Endothelial cell of umbilical vein (primary cell): ENCODE measurements around the gene NRBP1. TPM values are rescaled to one million over a fixed set of nuclear protein-coding genes. Genes with fewer than 3 reads are reported as not detected.

Source experiments
- BruUV-seq: library from RNA; stranded (reverse); fragments of 400-500 nt; replicated peaks from 2 replicates; lab custom pipeline; 2021; lab: Mats Ljungman, UMichigan
- CTCF ChIA-PET: fragments of 300-600, 350-600 bp; sonication (Branson Sonifier 250); formaldehyde crosslinking; loops from one replicate; lab custom pipeline; 2021; ENCODE audit warnings: antibody characterized with exemption, inconsistent platforms; lab: Charles Lee
- POLR2A ChIA-PET: fragments of 300-600, 350-600 bp; sonication (Branson Sonifier 250); formaldehyde crosslinking; loops from one replicate; lab custom pipeline; 2021; ENCODE audit warnings: antibody characterized with exemption, inconsistent platforms; lab: Charles Lee
- DNase-seq: peaks from one replicate; pipeline ENCODE4 v3.0.0-alpha.2; 2011; ENCODE audit warnings: low read depth, low spot score
- FAIRE-seq: peaks from 2 replicates; lab custom pipeline; 2011; peaks lifted over from hg19 to GRCh38; lab: Jason Lieb, UNC
- H2AFZ ChIP-seq: 2 replicates; pipeline ENCODE4 v1.6.0; 2012; ENCODE audit warnings: low read depth, low read length, control low read depth, inconsistent platforms
- H3K27ac ChIP-seq: 2 replicates; pipeline ENCODE4 v1.5.1; 2011; ENCODE audit warnings: low read depth, mild to moderate bottlenecking, control low read depth, low read length, moderate library complexity; ENCODE audit not compliant: insufficient read depth
- H3K27me3 ChIP-seq, 2 experiments: 2 replicates each; pipeline versions ENCODE4 v1.6.0 to v1.6.1; 2011; ENCODE audit warnings: low read length in 2 of 2, mixed read lengths in 1 of 2; ENCODE audit not compliant: control insufficient read depth in 2 of 2, insufficient read depth in 2 of 2
- H3K36me3 ChIP-seq, 2 experiments: 2 replicates in 1 of 2; 3 replicates in 1 of 2; pipeline ENCODE4 v1.5.1; 2011; ENCODE audit warnings: low read length in 2 of 2, mild to moderate bottlenecking in 1 of 2, moderate library complexity in 1 of 2; ENCODE audit not compliant: control insufficient read depth in 2 of 2, insufficient read depth in 2 of 2; ENCODE audit errors: extremely low read depth in 1 of 2
- H3K4me1 ChIP-seq: 3 replicates; pipeline ENCODE4 v1.5.1; 2011; ENCODE audit warnings: mild to moderate bottlenecking, low read length; ENCODE audit not compliant: control insufficient read depth, insufficient read depth; ENCODE audit errors: extremely low read depth
- H3K4me2 ChIP-seq: 2 replicates; pipeline ENCODE4 v1.6.1; 2011; ENCODE audit warnings: low read length, control low read depth, mixed read lengths; ENCODE audit not compliant: insufficient read depth
- H3K4me3 ChIP-seq, 3 experiments: fragments of 200-600 bp in 1 of 3; sonication (generic), shearing (Covaris generic) in 1 of 3; replicated peaks in 1 of 3; 2 replicates each; pipeline ENCODE4 v1.5.1; 2011 to 2016; ENCODE audit warnings: control low read depth in 3 of 3, low read length in 3 of 3, mild to moderate bottlenecking in 2 of 3, inconsistent platforms in 1 of 3, low read depth in 1 of 3, moderate library complexity in 1 of 3; ENCODE audit not compliant: insufficient read depth in 1 of 3
- H3K79me2 ChIP-seq: 2 replicates; pipeline ENCODE4 v1.6.0; 2012; ENCODE audit warnings: low read length, inconsistent platforms; ENCODE audit not compliant: control insufficient read depth, insufficient read depth
- H3K9ac ChIP-seq: replicated peaks from 2 replicates; pipeline ENCODE3; 2011; ENCODE audit warnings: low read length, control low read depth; ENCODE audit not compliant: insufficient read depth; ENCODE audit errors: extremely low read depth
- H3K9me1 ChIP-seq: replicated peaks from 3 replicates; pipeline ENCODE4 v1.6.0; 2011; ENCODE audit warnings: mild to moderate bottlenecking, low read length; ENCODE audit not compliant: control insufficient read depth, insufficient read depth; ENCODE audit errors: extremely low read depth
- H3K9me3 ChIP-seq: replicated peaks from 2 replicates; pipeline ENCODE4 v1.5.1; 2012; ENCODE audit warnings: low read length, inconsistent platforms; ENCODE audit not compliant: control insufficient read depth, insufficient read depth
- H4K20me1 ChIP-seq: replicated peaks from 2 replicates; pipeline ENCODE3; 2011; ENCODE audit warnings: mild to moderate bottlenecking, low read length; ENCODE audit not compliant: control insufficient read depth, insufficient read depth; ENCODE audit errors: extremely low read depth
- CTCF ChIP-seq, 2 donors: IDR thresholded peaks; 1 replicate in 1 of 2; 2 replicates in 1 of 2; pipeline ENCODE4 v1.5.1; 2011; ENCODE audit warnings: low read length in 2 of 2, mild to moderate bottlenecking in 2 of 2, moderate library complexity in 2 of 2, control low read depth in 1 of 2, inconsistent platforms in 1 of 2, low read depth in 1 of 2; ENCODE audit not compliant: insufficient read depth in 1 of 2; ENCODE audit errors: extremely low read depth in 1 of 2
- EZH2 ChIP-seq: IDR thresholded peaks from 2 replicates; pipeline ENCODE4 v1.6.1; 2012; ENCODE audit warnings: borderline replicate concordance, low read depth, mild to moderate bottlenecking, moderate library complexity, low read length, inconsistent platforms; ENCODE audit not compliant: severe bottlenecking
- FOS ChIP-seq: IDR thresholded peaks from 2 replicates; pipeline ENCODE4 v1.6.1; 2011; ENCODE audit warnings: mild to moderate bottlenecking, low read length, moderate library complexity, borderline replicate concordance; ENCODE audit not compliant: insufficient read depth
- GATA2 ChIP-seq: IDR thresholded peaks from 2 replicates; pipeline ENCODE4 v1.7.0; 2011; ENCODE audit warnings: low read depth, mild to moderate bottlenecking, moderate library complexity, mixed read lengths, low read length; ENCODE audit not compliant: insufficient read length, insufficient read depth
- JUN ChIP-seq: IDR thresholded peaks from 2 replicates; pipeline ENCODE4 v1.6.1; 2011; ENCODE audit warnings: borderline replicate concordance, low read depth; ENCODE audit not compliant: insufficient read length, insufficient read depth
- MAX ChIP-seq: IDR thresholded peaks from 2 replicates; pipeline ENCODE4 v1.6.1; 2011; ENCODE audit not compliant: insufficient read depth, insufficient read length
- MYC ChIP-seq: IDR thresholded peaks from one replicate; pipeline ENCODE4 v1.6.1; 2011; ENCODE audit warnings: mild to moderate bottlenecking, low read depth, low read length
- POLR2A ChIP-seq: IDR thresholded peaks from 2 replicates; pipeline ENCODE4 v1.6.1; 2012; ENCODE audit warnings: low read depth, mild to moderate bottlenecking, control low read depth, low read length
- POLR2AphosphoS5 ChIP-seq: IDR thresholded peaks from 2 replicates; pipeline ENCODE4 v1.6.1; 2012; ENCODE audit warnings: low read depth, mild to moderate bottlenecking, control low read depth, low read length, moderate library complexity; ENCODE audit not compliant: insufficient read depth
- dilution Hi-C: fragments of 300-500 bp; cut with MboI; formaldehyde crosslinking; loops from one replicate; pipeline ENCODE4 v1.15.0; 2019; ENCODE audit warnings: low sequenced_read_pairs; ENCODE audit not compliant: extremely low pct_ligation_motif_present
- intact Hi-C: fragments of 100-400 bp; cut with micrococcal nuclease; formaldehyde crosslinking; loops from one replicate; pipeline ENCODE4 v1.10.0; 2022
- polyA plus RNA-seq, 4 experiments: library from polyadenylated mRNA; depleted of rRNA in 3 of 4; stranded (reverse) in 3 of 4; unstranded in 1 of 4; fragments of >200 nt; gene quantifications; 2 replicates each; pipeline versions ENCODE4 v1.2.1 to v1.2.3, GENCODE V29; 2011 to 2012; ENCODE audit warnings: missing spikeins in 1 of 4
- total RNA-seq: library from RNA; stranded (reverse); gene quantifications from 2 replicates; pipeline ENCODE4 v1.2.3, GENCODE V29; 2021

The NRBP1 gene
- total and polyA plus RNA-seq, 2 donors (not counting 3 experiments of a cell fraction or from before 2014, with no cell fraction given), result 130 to 169 TPM

- dilution Hi-C loops (no loop called here), intact Hi-C loops (no loop called here)
- H3K9me1 ChIP-seq, result no peaks in the 10 kb centered on the region
- H3K4me2 ChIP-seq, result no peak overlapping the region
- TF ChIP-seq EZH2 (no peak), MYC (no peak)
- POLR2A ChIA-PET, result no interaction called here
- CTCF ChIA-PET, result interaction anchor here (1.1 to 1.6 kb wide), 2 partner anchors 10 to 19 kb away, joined by 3 to 5 read pairs; no protein-coding TSS in a partner anchor
- no peaks in the 10 kb centered on the region for H3K79me2 ChIP-seq
- DNase-seq (no peak), FAIRE-seq (no peak)
- H3K27ac ChIP-seq, result no peak overlapping the region
- no peak overlapping the region for H2AFZ ChIP-seq
- H3K9ac ChIP-seq, result no peak overlapping the region
- no peaks in the 10 kb centered on the region for H3K9me3 ChIP-seq
- no peaks in the 10 kb centered on the region for H4K20me1 ChIP-seq
- BruUV-seq, result no TSS peak
- no peak overlapping the region for H3K4me3 ChIP-seq
- peaks cover 7 to 27% of the 10 kb centered on the region in 2 experiments for H3K36me3 ChIP-seq
- H3K27me3 ChIP-seq, result no peaks in the 10 kb centered on the region
- no peaks in the 10 kb centered on the region for H3K4me1 ChIP-seq
Observed at GRCh38 chr2:27448381-27448780, 19.9 kb downstream of the NRBP1 start.

- no peak for TF ChIP-seq JUN
- TF ChIP-seq MYC, result no peak
- TF ChIP-seq POLR2AphosphoS5, result no peak
- no peak for TF ChIP-seq FOS
- TF ChIP-seq EZH2, result no peak
- no peak for TF ChIP-seq GATA2
- TF ChIP-seq MAX, result no peak
- no peak for TF ChIP-seq CTCF (IDR thresholded peaks at IDR 0.05; ENCODE audit: extremely low read depth in 1 of 2, insufficient read depth in 1 of 2, low read depth in 1 of 2, low read length in 2 of 2)
- no peak for TF ChIP-seq POLR2A
- FAIRE-seq, result no peak
- ChIA-PET POLR2A (no interaction called here), CTCF (no interaction called here)
- H3K4me3 ChIP-seq, result no peak overlapping the region
- DNase-seq, result no peak
- no peaks in the 10 kb centered on the region for H3K79me2 ChIP-seq
- intact Hi-C loops, result no loop called here
- dilution Hi-C loops, result loop anchor here (25.0 kb wide), 1 partner anchor 136 kb away; the partner anchor contains the start of gene ZNF512
- H3K4me1 ChIP-seq, result no peaks in the 10 kb centered on the region
- H4K20me1 ChIP-seq, result no peaks in the 10 kb centered on the region
- H3K9me3 ChIP-seq, result no peaks in the 10 kb centered on the region
- H3K4me2 ChIP-seq, result no peak overlapping the region
- no peaks in the 10 kb centered on the region for H3K27me3 ChIP-seq
- H3K36me3 ChIP-seq, result peaks cover 7 to 16% of the 10 kb centered on the region in 2 experiments
- no peak overlapping the region for H2AFZ ChIP-seq
- no TSS peak for BruUV-seq
- H3K9ac ChIP-seq, result no peak overlapping the region
- no peak overlapping the region for H3K27ac ChIP-seq
- no peaks in the 10 kb centered on the region for H3K9me1 ChIP-seq
Observed at GRCh38 chr2:27451095-27451494, 22.7 kb downstream of the NRBP1 start.
